OCI-LY3 (cell line): ENCODE results near the gene KBTBD12.

Source experiments
- H2AFZ ChIP-seq: fragments of 200-600, 300-600 bp; shearing (Covaris generic); 2 replicates; pipeline ENCODE4 v1.6.0; 2014; ENCODE audit warnings: antibody characterized with exemption, low read depth, low read length
- H3K27ac ChIP-seq: fragments of 200-600, 300-600 bp; sonication (generic); 2 replicates; pipeline ENCODE4 v1.5.1; 2014; ENCODE audit warnings: mild to moderate bottlenecking, low read length, moderate library complexity, mixed read lengths
- H3K27me3 ChIP-seq: fragments of 200-600, 300-600 bp; sonication (generic); 2 replicates; pipeline ENCODE4 v1.6.1; 2014; ENCODE audit warnings: low read depth, low read length, mixed read lengths
- H3K36me3 ChIP-seq: fragments of 200-600, 300-600 bp; sonication (generic); replicated peaks from 2 replicates; pipeline ENCODE3; 2014; ENCODE audit warnings: low read depth, low read length, mixed read lengths
- H3K4me1 ChIP-seq: fragments of 300-600, 200-600 bp; sonication (generic); 2 replicates; pipeline ENCODE4 v1.6.1; 2014; ENCODE audit warnings: low read length, mixed read lengths
- H3K4me2 ChIP-seq: fragments of 200-600, 300-600 bp; sonication (generic); 2 replicates; pipeline ENCODE4 v1.6.1; 2014; ENCODE audit warnings: low read length, mixed read lengths
- H3K4me3 ChIP-seq: fragments of 300-600, 200-600 bp; sonication (generic); 2 replicates; pipeline ENCODE4 v1.5.1; 2014; ENCODE audit warnings: antibody characterized with exemption, mild to moderate bottlenecking, low read length, moderate library complexity
- H3K79me2 ChIP-seq: fragments of 300-600, 200-600 bp; shearing (Covaris generic); 2 replicates; pipeline ENCODE4 v1.6.1; 2014; ENCODE audit warnings: mild to moderate bottlenecking, low read length, mixed read lengths
- H3K9ac ChIP-seq: fragments of 300-600, 200-600 bp; shearing (Covaris generic); 2 replicates; pipeline ENCODE4 v1.6.0; 2014; ENCODE audit warnings: mild to moderate bottlenecking, low read length, moderate library complexity
- H3K9me3 ChIP-seq: fragments of 200-600, 300-600 bp; shearing (Covaris generic); 2 replicates; pipeline ENCODE4 v1.6.1; 2014; ENCODE audit warnings: low read length, mixed read lengths; ENCODE audit not compliant: insufficient read depth
- H4K20me1 ChIP-seq: fragments of 200-600, 300-600 bp; sonication (generic); 2 replicates; pipeline ENCODE4 v1.6.1; 2016; ENCODE audit warnings: low read length, mixed read lengths; ENCODE audit not compliant: insufficient read depth
- EZH2phosphoT487 ChIP-seq: fragments of 200-600 bp; shearing (Covaris generic); IDR thresholded peaks from 2 replicates; pipeline ENCODE4 v1.6.1; 2018; ENCODE audit warnings: antibody characterized with exemption, mixed run types, low read depth
- TF ChIP-seq, protein P1 (sequence below): fragments of 200-600, 300-600 bp; sonication (generic); IDR thresholded peaks from 2 replicates; pipeline ENCODE4 v1.5.1; 2014; ENCODE audit warnings: antibody characterized with exemption, low read length, low read depth

KBTBD12 gene

DNA sequence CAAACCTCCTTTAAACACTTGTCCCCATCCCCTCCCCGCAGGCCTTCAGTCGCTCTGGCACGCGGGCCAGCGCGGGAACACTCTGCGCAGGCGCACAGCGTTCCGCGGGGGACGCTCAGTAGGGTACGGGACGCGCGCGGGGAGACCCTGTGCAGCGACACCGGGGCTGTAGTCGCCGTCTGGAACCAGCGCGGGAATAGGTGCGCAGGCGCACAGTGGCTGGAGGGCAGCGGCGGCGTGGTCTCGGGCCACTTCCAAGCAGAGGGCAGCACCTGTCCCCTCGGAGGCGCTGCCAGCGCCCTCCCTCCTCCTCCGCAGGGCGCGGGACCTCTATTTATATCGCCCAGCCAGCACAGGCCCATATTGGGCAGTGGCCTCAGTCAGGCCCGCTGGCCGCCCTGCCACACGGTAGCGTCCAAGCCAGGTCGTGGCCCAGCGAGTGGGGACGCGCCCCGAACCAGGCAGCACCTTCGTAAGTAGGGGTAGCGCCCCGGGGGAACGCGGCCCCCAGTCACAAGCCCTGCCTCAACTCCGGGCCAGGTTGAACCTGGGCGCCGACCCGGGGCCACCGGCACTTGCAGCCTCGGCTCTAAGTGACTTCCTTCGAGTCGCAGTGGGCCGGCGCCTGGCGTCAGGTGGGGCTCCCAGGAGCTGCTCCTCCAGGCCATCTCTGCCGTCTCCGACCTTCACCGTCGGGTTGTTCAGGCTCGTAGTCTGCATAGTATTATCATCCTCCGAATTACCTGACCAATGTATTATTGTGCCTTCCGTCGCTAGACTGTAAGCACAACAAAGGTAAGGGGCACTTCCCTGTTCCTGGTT lies at the start of gene KBTBD12:
Gene KBTBD12 (plus strand): TSS at position 118 of the 822 bp plus-strand sequence. CDS start 7,830 bp downstream, outside the sequence.
- H3K27ac ChIP-seq: no peak within 1 kb of the TSS
- H3K27me3 ChIP-seq: no peaks in the 10 kb centered on the region; the same call in 1 of the 2 replicates
- H4K20me1 ChIP-seq: no peaks in the 10 kb centered on the region
- no peaks in the 10 kb centered on the region for H3K9me3 ChIP-seq
- H3K79me2 ChIP-seq: no peaks in the 10 kb centered on the region
- no peak within 1 kb of the TSS for H3K4me3 ChIP-seq
- no peak within 1 kb of the TSS for H3K4me2 ChIP-seq
- no peak within 1 kb of the TSS for H3K9ac ChIP-seq
- TF ChIP-seq EZH2phosphoT487: no peak
- TF ChIP-seq, protein P1, sequence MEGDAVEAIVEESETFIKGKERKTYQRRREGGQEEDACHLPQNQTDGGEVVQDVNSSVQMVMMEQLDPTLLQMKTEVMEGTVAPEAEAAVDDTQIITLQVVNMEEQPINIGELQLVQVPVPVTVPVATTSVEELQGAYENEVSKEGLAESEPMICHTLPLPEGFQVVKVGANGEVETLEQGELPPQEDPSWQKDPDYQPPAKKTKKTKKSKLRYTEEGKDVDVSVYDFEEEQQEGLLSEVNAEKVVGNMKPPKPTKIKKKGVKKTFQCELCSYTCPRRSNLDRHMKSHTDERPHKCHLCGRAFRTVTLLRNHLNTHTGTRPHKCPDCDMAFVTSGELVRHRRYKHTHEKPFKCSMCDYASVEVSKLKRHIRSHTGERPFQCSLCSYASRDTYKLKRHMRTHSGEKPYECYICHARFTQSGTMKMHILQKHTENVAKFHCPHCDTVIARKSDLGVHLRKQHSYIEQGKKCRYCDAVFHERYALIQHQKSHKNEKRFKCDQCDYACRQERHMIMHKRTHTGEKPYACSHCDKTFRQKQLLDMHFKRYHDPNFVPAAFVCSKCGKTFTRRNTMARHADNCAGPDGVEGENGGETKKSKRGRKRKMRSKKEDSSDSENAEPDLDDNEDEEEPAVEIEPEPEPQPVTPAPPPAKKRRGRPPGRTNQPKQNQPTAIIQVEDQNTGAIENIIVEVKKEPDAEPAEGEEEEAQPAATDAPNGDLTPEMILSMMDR: no peak
- H3K36me3 ChIP-seq: no peaks in the 10 kb centered on the region
- no peaks in the 10 kb centered on the region for H3K4me1 ChIP-seq
- H2AFZ ChIP-seq: no peak within 1 kb of the TSS

DNA sequence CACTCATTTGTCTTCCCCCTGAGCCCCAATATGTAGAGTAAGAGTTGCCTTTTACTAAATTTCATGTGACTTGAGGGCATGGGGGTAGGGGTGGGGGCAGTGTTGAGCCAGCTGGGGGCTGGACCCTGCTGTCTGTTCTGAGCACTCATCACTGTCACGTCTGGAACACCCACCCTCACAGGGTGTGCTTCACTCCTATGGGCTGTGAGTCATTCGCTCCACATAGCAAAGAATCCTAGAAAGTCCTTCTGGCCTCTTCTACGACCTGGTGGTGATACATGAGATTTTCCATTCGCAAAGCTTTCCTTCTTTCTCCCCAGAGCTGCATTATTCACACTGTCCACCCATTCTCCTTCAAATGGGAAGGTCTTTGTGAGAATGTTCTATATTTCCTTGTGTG lies 49.1 kb upstream of the KBTBD12 start:
- Histone ChIP-seq H3K4me3 (no peak overlapping the region), H3K79me2 (no peaks in the 10 kb centered on the region), H3K27me3 (no peaks in the 10 kb centered on the region), H3K9ac (no peak overlapping the region), H3K36me3 (no peaks in the 10 kb centered on the region), H3K4me1 (peaks cover 15% of the 10 kb centered on the region), H3K4me2 (no peak overlapping the region), H3K9me3 (no peaks in the 10 kb centered on the region), H2AFZ (no peak overlapping the region), H4K20me1 (no peaks in the 10 kb centered on the region), H3K27ac (no peak overlapping the region)
- no peak for TF ChIP-seq EZH2phosphoT487
- TF ChIP-seq, protein P1: no peak

DNA sequence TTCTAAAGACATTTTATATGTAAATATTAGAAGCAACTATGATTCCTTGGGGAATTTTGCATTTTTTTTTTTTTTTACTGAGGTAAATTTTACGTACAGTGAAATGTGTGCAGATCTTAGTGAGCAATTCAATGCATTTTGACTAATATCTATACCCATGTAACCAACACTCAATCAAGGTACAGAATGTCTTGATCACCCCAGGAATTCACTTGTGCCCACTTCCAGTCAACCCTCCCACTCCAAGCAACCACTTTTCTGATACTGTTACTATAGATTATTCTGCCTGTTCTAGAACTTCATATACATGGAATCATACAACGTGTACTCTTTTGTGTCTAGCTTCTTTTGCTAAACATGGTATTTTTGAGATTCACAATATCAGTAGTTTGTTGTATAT lies 47.6 kb upstream of the KBTBD12 start:
- H3K36me3 ChIP-seq: no peaks in the 10 kb centered on the region
- H3K9me3 ChIP-seq: no peaks in the 10 kb centered on the region
- H2AFZ ChIP-seq: no peak overlapping the region
- no peaks in the 10 kb centered on the region for H3K79me2 ChIP-seq
- TF ChIP-seq, protein P1: no peak
- no peak for TF ChIP-seq EZH2phosphoT487
- H3K27ac ChIP-seq: no peak overlapping the region
- H4K20me1 ChIP-seq: no peaks in the 10 kb centered on the region
- H3K4me2 ChIP-seq: no peak overlapping the region
- no peak overlapping the region for H3K4me3 ChIP-seq
- H3K27me3 ChIP-seq: no peaks in the 10 kb centered on the region
- H3K9ac ChIP-seq: no peak overlapping the region
- H3K4me1 ChIP-seq: peaks cover 15% of the 10 kb centered on the region

DNA sequence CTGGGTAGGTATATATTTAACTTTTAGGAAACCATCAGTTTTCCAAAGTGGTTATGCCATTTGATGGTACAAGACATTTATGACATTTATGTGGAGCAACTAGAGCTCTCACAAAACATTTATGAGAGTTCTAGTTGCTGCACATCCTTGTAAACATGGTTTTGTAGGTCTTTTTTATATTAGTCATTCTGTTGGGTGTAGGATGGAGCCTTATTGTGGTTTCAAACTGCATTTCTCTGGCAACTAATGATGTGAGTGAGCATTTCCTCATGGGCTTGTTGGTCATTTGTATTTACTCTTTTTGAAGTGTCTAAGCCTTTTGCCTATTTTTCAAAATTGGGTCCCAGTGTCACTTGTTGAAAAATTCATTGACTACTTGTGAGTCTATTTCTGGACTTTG lies 47.0 kb upstream of the KBTBD12 start:
- Histone ChIP-seq H3K27me3 (no peaks in the 10 kb centered on the region), H3K9ac (no peak overlapping the region), H3K36me3 (no peaks in the 10 kb centered on the region), H3K4me2 (no peak overlapping the region), H3K9me3 (no peaks in the 10 kb centered on the region), H3K27ac (no peak overlapping the region), H3K4me3 (no peak overlapping the region), H2AFZ (no peak overlapping the region), H3K79me2 (no peaks in the 10 kb centered on the region), H3K4me1 (peaks cover 15% of the 10 kb centered on the region), H4K20me1 (no peaks in the 10 kb centered on the region)
- no peak for TF ChIP-seq EZH2phosphoT487
- TF ChIP-seq, protein P1: no peak
